ENCODE measurements around the gene PCDHGA1.

The PCDHGA1 gene

DNA sequence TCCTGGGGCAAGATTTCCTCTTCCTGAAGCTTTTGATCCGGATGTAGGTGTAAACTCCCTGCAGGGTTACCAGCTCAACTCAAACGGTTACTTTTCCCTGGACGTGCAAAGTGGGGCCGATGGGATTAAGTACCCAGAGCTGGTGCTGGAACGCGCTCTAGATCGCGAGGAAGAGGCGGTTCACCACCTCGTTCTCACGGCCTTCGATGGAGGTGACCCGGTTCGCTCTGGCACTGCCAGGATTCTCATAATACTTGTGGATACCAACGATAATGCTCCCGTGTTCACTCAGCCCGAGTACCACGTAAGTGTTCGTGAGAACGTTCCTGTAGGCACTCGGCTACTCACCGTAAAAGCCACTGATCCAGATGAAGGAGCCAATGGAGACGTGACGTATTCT lies 25.3 kb downstream of the PCDHGA1 start:
- no peak for TF ChIP-seq EZH2phosphoT487 (IDR thresholded peaks at IDR 0.05; ENCODE audit: borderline replicate concordance, low read length)
- TF ChIP-seq, protein P1, sequence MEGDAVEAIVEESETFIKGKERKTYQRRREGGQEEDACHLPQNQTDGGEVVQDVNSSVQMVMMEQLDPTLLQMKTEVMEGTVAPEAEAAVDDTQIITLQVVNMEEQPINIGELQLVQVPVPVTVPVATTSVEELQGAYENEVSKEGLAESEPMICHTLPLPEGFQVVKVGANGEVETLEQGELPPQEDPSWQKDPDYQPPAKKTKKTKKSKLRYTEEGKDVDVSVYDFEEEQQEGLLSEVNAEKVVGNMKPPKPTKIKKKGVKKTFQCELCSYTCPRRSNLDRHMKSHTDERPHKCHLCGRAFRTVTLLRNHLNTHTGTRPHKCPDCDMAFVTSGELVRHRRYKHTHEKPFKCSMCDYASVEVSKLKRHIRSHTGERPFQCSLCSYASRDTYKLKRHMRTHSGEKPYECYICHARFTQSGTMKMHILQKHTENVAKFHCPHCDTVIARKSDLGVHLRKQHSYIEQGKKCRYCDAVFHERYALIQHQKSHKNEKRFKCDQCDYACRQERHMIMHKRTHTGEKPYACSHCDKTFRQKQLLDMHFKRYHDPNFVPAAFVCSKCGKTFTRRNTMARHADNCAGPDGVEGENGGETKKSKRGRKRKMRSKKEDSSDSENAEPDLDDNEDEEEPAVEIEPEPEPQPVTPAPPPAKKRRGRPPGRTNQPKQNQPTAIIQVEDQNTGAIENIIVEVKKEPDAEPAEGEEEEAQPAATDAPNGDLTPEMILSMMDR (IDR thresholded peaks at IDR 0.05; ENCODE audit: low read depth, low read length, poor library complexity, severe bottlenecking): no peak
- peaks cover 2% of the 10 kb centered on the region for H3K36me3 ChIP-seq (ENCODE audit: control insufficient read depth, low read length)
- no peak overlapping the region for H3K4me3 ChIP-seq (ENCODE audit: low read length)

DNA sequence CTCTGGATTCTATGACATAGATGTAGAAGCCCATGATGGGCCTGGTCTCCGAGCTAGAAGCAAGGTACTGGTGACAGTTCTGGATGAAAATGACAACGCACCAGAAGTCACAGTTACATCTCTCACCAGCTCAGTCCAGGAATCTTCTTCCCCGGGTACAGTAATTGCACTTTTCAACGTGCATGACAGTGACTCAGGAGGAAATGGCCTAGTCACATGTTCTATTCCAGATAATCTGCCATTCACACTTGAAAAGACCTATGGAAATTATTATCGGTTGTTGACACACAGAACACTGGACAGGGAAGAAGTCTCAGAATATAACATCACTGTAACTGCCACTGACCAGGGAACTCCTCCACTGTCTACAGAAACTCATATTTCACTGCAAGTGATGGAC lies 25.8 kb downstream of the PCDHGA1 start:
- 0 out of 2 replicates have a peak, but pooled peaks cover 3% of the 10 kb centered on the region for H3F3A ChIP-seq (ENCODE audit: control insufficient read depth, insufficient read depth)
- H3K9me3 ChIP-seq (ENCODE audit: control insufficient read depth, insufficient read depth, low read length): peaks cover 12% of the 10 kb centered on the region
- peaks cover 17% of the 10 kb centered on the region for H3K4me1 ChIP-seq (ENCODE audit: control insufficient read depth, low read length)
- H3K79me2 ChIP-seq (ENCODE audit: control insufficient read depth, low read length): peaks cover 11% of the 10 kb centered on the region
- peaks cover 7% of the 10 kb centered on the region for H3K36me3 ChIP-seq (ENCODE audit: control insufficient read depth, low read length)
- no peaks in the 10 kb centered on the region for H3K27me3 ChIP-seq (ENCODE audit: control insufficient read depth, low read length)
- H3K4me3 ChIP-seq (ENCODE audit: low read length): no peak overlapping the region
- no peak for TF ChIP-seq EZH2phosphoT487 (IDR thresholded peaks at IDR 0.05; ENCODE audit: borderline replicate concordance, low read length)
- TF ChIP-seq, protein P1 (IDR thresholded peaks at IDR 0.05; ENCODE audit: low read depth, low read length, poor library complexity, severe bottlenecking): no peak
- H3K9me2 ChIP-seq (replicated peaks; ENCODE audit: control insufficient read depth, low read length): no peaks in the 10 kb centered on the region
- no peak overlapping the region for H3K4me2 ChIP-seq (ENCODE audit: low read length)
- no peaks in the 10 kb centered on the region for H4K20me1 ChIP-seq (ENCODE audit: control insufficient read depth, insufficient read depth, low read depth, low read length)
- no peak overlapping the region for H3K27ac ChIP-seq (ENCODE audit: low read depth, low read length)

More for the DNA sequence above, 25.3 kb downstream of the PCDHGA1 start:
- no peaks in the 10 kb centered on the region for H3K9me2 ChIP-seq (replicated peaks; ENCODE audit: control insufficient read depth, low read length)
- peaks cover 6% of the 10 kb centered on the region for H3K79me2 ChIP-seq (ENCODE audit: control insufficient read depth, low read length)
- H3K9me3 ChIP-seq (ENCODE audit: control insufficient read depth, insufficient read depth, low read length): peaks cover 12% of the 10 kb centered on the region
- H3K27ac ChIP-seq (ENCODE audit: low read depth, low read length): no peak overlapping the region
- H4K20me1 ChIP-seq (ENCODE audit: control insufficient read depth, insufficient read depth, low read depth, low read length): no peaks in the 10 kb centered on the region
- no peaks in the 10 kb centered on the region for H3K27me3 ChIP-seq (ENCODE audit: control insufficient read depth, low read length)
- H3F3A ChIP-seq (ENCODE audit: control insufficient read depth, insufficient read depth): 0 out of 2 replicates have a peak, but pooled peaks cover 3% of the 10 kb centered on the region
- no peak overlapping the region for H3K4me2 ChIP-seq (ENCODE audit: low read length)
- H3K4me1 ChIP-seq (ENCODE audit: control insufficient read depth, low read length): peaks cover 14% of the 10 kb centered on the region

DNA sequence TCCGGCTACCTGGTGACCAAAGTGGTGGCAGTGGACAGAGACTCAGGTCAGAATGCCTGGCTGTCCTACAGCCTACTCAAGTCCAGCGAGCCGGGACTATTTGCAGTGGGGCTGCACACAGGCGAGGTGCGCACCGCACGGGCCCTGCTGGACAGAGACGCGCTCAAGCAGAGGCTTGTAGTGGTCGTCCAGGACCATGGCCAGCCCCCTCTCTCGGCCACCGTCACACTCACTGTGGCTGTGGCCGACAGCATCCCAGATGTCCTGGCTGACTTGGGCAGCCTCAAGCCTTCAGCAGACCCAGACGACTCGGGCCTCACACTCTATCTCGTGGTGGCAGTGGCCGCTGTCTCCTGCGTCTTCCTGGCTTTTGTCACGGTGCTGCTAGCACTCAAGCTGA lies 26.6 kb downstream of the PCDHGA1 start:
- H4K20me1 ChIP-seq (ENCODE audit: control insufficient read depth, insufficient read depth, low read depth, low read length): no peaks in the 10 kb centered on the region
- no peak overlapping the region for H3K4me3 ChIP-seq (ENCODE audit: low read length)
- peaks cover 16% of the 10 kb centered on the region for H3K79me2 ChIP-seq (ENCODE audit: control insufficient read depth, low read length)
- H3K4me1 ChIP-seq (ENCODE audit: control insufficient read depth, low read length): peaks cover 18% of the 10 kb centered on the region
- no peaks in the 10 kb centered on the region for H3K9me2 ChIP-seq (replicated peaks; ENCODE audit: control insufficient read depth, low read length)
- no peaks in the 10 kb centered on the region for H3K27me3 ChIP-seq (ENCODE audit: control insufficient read depth, low read length)
- 0 out of 2 replicates have a peak, but pooled peaks cover 3% of the 10 kb centered on the region for H3F3A ChIP-seq (ENCODE audit: control insufficient read depth, insufficient read depth)
- H3K36me3 ChIP-seq (ENCODE audit: control insufficient read depth, low read length): peaks cover 13% of the 10 kb centered on the region
- no peak overlapping the region for H3K4me2 ChIP-seq (ENCODE audit: low read length)
- peaks cover 12% of the 10 kb centered on the region for H3K9me3 ChIP-seq (ENCODE audit: control insufficient read depth, insufficient read depth, low read length)
- H3K27ac ChIP-seq (ENCODE audit: low read depth, low read length): no peak overlapping the region
- TF ChIP-seq, protein P1 (IDR thresholded peaks at IDR 0.05; ENCODE audit: low read depth, low read length, poor library complexity, severe bottlenecking): no peak
- TF ChIP-seq EZH2phosphoT487 (IDR thresholded peaks at IDR 0.05; ENCODE audit: borderline replicate concordance, low read length): no peak

Data from DOHH2 (cell line).